Transverse colon (tissue), 4 donors: ENCODE data around the gene OR10AD1.

Experiments
- CTCF ChIP-seq, 5 experiments: fragments of 200-600 bp in 3 of 5; fragments of 450-650 bp in 2 of 5; sonication (generic) in 3 of 5; IDR thresholded peaks; 1 replicate in 2 of 5; 2 replicates in 3 of 5; pipeline ENCODE4 v1.5.1; 2016 to 2017; ENCODE audit warnings: antibody characterized with exemption in 5 of 5, inconsistent platforms in 3 of 5, mild to moderate bottlenecking in 2 of 5, moderate library complexity in 1 of 5
- EP300 ChIP-seq: sonication (generic); formaldehyde crosslinking; IDR thresholded peaks from one replicate; pipeline ENCODE4 v1.6.1; 2017; ENCODE audit warnings: antibody characterized with exemption, low read depth
- POLR2A ChIP-seq: fragments of 450-650 bp; IDR thresholded peaks from one replicate; pipeline ENCODE4 v1.6.1; 2016; ENCODE audit warnings: antibody characterized with exemption, mild to moderate bottlenecking, moderate library complexity
- POLR2AphosphoS5 ChIP-seq, 3 donors: sonication (generic); formaldehyde crosslinking; IDR thresholded peaks; one replicate each; pipeline ENCODE4 v1.6.1; 2016; ENCODE audit warnings: antibody characterized with exemption in 3 of 3

- TF ChIP-seq POLR2AphosphoS5 (IDR thresholded peaks at IDR 0.05) (peak; percentile 98), POLR2A (peak; percentile 98), CTCF (IDR thresholded peaks at IDR 0.05) (peak in 1 of 5 experiments; percentile 28), EP300 (no peak)
These were observed 5.0 kb downstream of the OR10AD1 start for GRCh38 chr12:48197971-48198671.
